Measurements from ENCODE around the gene RANBP3L.

- TF ChIP-seq ZNF8 (CRISPR knock-in tag; IDR thresholded peaks at IDR 0.05): no peak
- TF ChIP-seq ZNF70 (CRISPR knock-in tag; IDR thresholded peaks at IDR 0.05): no peak
- no peak for TF ChIP-seq PATZ1 (CRISPR knock-in tag; IDR thresholded peaks at IDR 0.05; ENCODE audit: borderline replicate concordance)
- TF ChIP-seq ZFP3 (CRISPR knock-in tag; IDR thresholded peaks at IDR 0.05): no peak
- TF ChIP-seq ZFP30 (CRISPR knock-in tag; IDR thresholded peaks at IDR 0.05): no peak
- no peak for TF ChIP-seq PPARA (CRISPR knock-in tag; IDR thresholded peaks at IDR 0.05; ENCODE audit: borderline replicate concordance)
- no peak for TF ChIP-seq ZC3H10 (CRISPR knock-in tag; IDR thresholded peaks at IDR 0.05)
- no peak for TF ChIP-seq TSHZ2 (CRISPR knock-in tag; IDR thresholded peaks at IDR 0.05)
- no peak for TF ChIP-seq ZNF565 (CRISPR knock-in tag; conservative IDR thresholded peaks at IDR 0.05; ENCODE audit: low read depth)
- no peak for TF ChIP-seq ARNTL (CRISPR knock-in tag; IDR thresholded peaks at IDR 0.05; ENCODE audit: borderline replicate concordance, low read depth)
- no peak for TF ChIP-seq CREB5 (CRISPR knock-in tag; IDR thresholded peaks at IDR 0.05; ENCODE audit: low read depth)
- no peak for TF ChIP-seq CSRNP3 (CRISPR knock-in tag; IDR thresholded peaks at IDR 0.05)
Observed at GRCh38 chr5:36325196-36325595, 23.5 kb upstream of the RANBP3L start.
